Measurements from ENCODE around the gene ECE2.

The ECE2 gene

GRCh38 chr3:184277366-184277765 lies 1.5 kb downstream of the ECE2 start:
- no peak for DNase-seq

GRCh38 chr3:184282941-184283340 lies 7.1 kb downstream of the ECE2 start:
- no peak for DNase-seq

- DNase-seq = no peak
Measured at GRCh38 chr3:184283681-184284080, 7.9 kb downstream of the ECE2 start.

GRCh38 chr3:184284696-184285095 lies 8.9 kb downstream of the ECE2 start:
- DNase-seq = peak; percentile 88

- peak; percentile 48 for DNase-seq
Measured at GRCh38 chr3:184289426-184289938, 13.7 kb downstream of the ECE2 start.

GRCh38 chr3:184290331-184290730 lies 14.5 kb downstream of the ECE2 start:
- DNase-seq = no peak

- DNase-seq = no peak
Measured at GRCh38 chr3:184291044-184291737, 15.4 kb downstream of the ECE2 start.

- DNase-seq = no peak
Measured at GRCh38 chr3:184291738-184292445, 16.1 kb downstream of the ECE2 start.

GRCh38 chr3:184295771-184296170 lies 19.9 kb downstream of the ECE2 start:
- DNase-seq = no peak

- no peak for DNase-seq
Measured at GRCh38 chr3:184296616-184297015, 20.8 kb downstream of the ECE2 start.

GRCh38 chr3:184298759-184299487 lies 23.1 kb downstream of the ECE2 start, which contains the start of gene PSMD2:
TSS of gene PSMD2 (plus strand) at chr3:184299241. CDS start at chr3:184299267, 26 bp downstream.
- DNase-seq = peak; percentile 90

GRCh38 chr3:184299488-184300377 lies 23.9 kb downstream of the ECE2 start:
- no peak for DNase-seq

GRCh38 chr3:184300378-184300720 lies 24.5 kb downstream of the ECE2 start:
- DNase-seq = no peak

- DNase-seq = no peak
Measured at GRCh38 chr3:184305577-184305976, 29.8 kb downstream of the ECE2 start.

- no peak for DNase-seq
Measured at GRCh38 chr3:184306341-184306972, 30.6 kb downstream of the ECE2 start.

GRCh38 chr3:184307915-184308314 lies 32.1 kb downstream of the ECE2 start:
- no peak for DNase-seq

- no peak for DNase-seq
Measured at GRCh38 chr3:184308744-184309143, 32.9 kb downstream of the ECE2 start.

GRCh38 chr3:184311633-184312032 lies 35.8 kb downstream of the ECE2 start:
- DNase-seq = no peak

- peak; percentile 84 for DNase-seq
Measured at GRCh38 chr3:184314363-184314699, 38.5 kb downstream of the ECE2 start, which contains the start of gene EIF4G1. TSS of gene EIF4G1 (plus strand) at chr3:184314606. CDS start at chr3:184315797, 1,191 bp downstream.

GRCh38 chr3:184314700-184315542 lies 39.1 kb downstream of the ECE2 start:
- no peak for DNase-seq

- DNase-seq = no peak
Measured at GRCh38 chr3:184315543-184315867, 39.7 kb downstream of the ECE2 start.

Data from DMS153 (cell line).